Activated T-helper 9 cell treated with anti-CD3 and anti-CD28 coated beads, Interleukin-2, amount 50 U/mL, for 16 hours (primary cell): Measurements from ENCODE around the gene CALCOCO1.

Experiments used
- DNase-seq: peaks from one replicate; pipeline ENCODE4 v3.0.0-alpha.2; 2020; ENCODE audit warnings: low read depth

CALCOCO1 gene

DNA sequence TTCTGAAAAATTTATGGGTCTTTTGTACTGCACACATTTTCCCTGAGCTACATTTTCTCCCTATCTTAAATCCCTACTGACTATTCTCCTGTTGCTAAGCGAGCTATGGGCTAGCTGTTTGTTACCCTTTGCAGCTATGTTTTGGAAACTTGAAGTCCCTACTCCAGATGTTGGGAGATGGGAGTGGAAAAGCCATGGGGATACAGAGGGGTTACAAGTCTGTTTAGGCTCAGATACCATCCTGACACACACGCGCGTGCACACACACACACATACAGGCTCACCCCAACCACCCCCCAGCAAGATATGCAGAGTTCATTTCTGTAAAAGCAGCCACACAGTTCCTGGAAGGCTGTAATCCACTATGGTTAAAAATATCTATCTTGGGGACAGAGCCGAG, 67.2 kb downstream of the CALCOCO1 start:
- no peak for DNase-seq

DNA sequence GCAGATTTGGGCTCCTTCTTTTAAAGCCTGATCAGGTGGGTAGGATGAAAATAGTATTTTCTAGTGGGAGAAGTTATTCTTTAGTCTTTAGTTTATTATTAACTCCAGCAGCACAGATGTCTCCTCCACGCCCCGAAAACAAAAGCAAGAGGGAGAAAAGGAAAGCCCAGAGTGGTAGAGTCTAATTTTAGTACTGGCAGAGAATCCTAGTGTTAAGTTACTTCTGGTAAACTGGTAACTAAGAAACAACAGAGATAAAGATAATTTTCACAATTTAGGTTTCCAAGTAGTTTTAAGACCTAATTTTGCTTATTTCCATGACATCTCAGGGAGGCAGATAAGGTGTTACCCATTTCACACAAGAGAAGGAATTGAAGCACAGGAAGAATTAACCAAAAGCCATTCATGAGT, 67.7 kb downstream of the CALCOCO1 start:
- no peak for DNase-seq

DNA sequence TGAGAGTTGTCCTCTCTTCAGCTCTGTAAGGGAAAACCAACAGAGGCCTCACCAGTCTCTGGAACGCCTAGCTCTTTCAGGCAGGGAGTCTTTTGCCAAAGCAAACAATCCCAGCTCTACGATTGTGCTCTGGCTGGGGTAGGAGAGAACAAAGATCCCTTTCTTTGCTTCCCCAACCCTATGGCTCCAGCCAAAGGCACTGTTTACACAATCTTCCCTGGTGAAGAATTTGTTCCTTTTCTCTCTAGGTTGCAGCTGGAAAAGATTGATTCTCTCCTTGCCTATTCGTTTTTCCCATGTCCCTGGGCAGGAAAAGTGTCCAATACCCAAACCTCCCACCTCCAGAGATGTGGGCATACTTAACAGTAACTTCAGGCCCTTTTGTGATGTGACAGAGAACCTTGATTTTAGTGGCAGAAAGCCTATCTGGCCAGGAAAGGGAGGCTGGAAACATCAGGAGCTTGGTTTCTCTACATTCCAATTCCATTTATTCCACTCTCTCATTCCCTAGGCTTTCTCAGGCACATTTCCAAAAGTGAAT, 68.2 kb downstream of the CALCOCO1 start:
- no peak for DNase-seq
